C4-2B (cell line): ENCODE results near the gene VGLL4.

Experiments used
- H3K27ac ChIP-seq: fragments of 450-650 bp; 2 replicates; pipeline ENCODE4 v1.5.1; 2017
- CTCF ChIP-seq: fragments of 450-650 bp; conservative IDR thresholded peaks from 2 replicates; pipeline ENCODE4 v1.5.1; 2017; ENCODE audit warnings: mild to moderate bottlenecking
- ZFX ChIP-seq: fragments of 450-650 bp; IDR thresholded peaks from 2 replicates; pipeline ENCODE4 v1.6.1; 2017

VGLL4 gene

GRCh38 chr3:11618904-11619303 is 24.8 kb downstream of the VGLL4 start:
- H3K27ac ChIP-seq: no peak overlapping the region
- no peak for TF ChIP-seq CTCF

DNA sequence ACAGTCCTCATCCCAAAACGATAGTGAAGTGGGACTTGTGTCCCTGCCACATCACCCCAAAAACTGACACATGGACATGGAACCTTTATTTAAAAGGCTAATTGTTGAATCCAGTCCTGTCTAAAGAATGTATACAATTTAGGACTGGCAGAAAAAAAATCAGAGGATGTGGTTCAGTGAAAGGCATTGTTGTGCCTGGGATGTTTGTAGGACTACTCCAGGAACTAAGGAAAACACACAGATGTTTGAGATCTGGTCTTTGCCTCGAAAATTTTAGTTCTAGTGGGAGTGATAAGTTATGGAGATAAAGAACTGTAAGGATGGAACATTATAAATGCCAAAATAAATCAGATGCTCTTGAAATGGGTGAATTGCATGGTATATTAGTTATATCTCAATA is 27.2 kb downstream of the VGLL4 start:
- TF ChIP-seq ZFX (no peak), CTCF (no peak)
- H3K27ac ChIP-seq: no peak overlapping the region

- TF ChIP-seq ZFX: no peak
- no peak for TF ChIP-seq CTCF
- no peak overlapping the region for H3K27ac ChIP-seq
Observed at GRCh38 chr3:11613851-11614487, 29.7 kb downstream of the VGLL4 start.

- TF ChIP-seq CTCF: no peak
- no peak for TF ChIP-seq ZFX
- no peak overlapping the region for H3K27ac ChIP-seq
Observed at GRCh38 chr3:11613319-11613718, 30.4 kb downstream of the VGLL4 start.

GRCh38 chr3:11612515-11613188 is 31.1 kb downstream of the VGLL4 start:
- H3K27ac ChIP-seq: no peak overlapping the region
- TF ChIP-seq ZFX (no peak), CTCF (no peak)

- TF ChIP-seq ZFX: no peak
- no peak for TF ChIP-seq CTCF
- no peak overlapping the region for H3K27ac ChIP-seq
Observed at GRCh38 chr3:11611341-11611799, 32.3 kb downstream of the VGLL4 start.

GRCh38 chr3:11610700-11611275 is 32.9 kb downstream of the VGLL4 start:
- H3K27ac ChIP-seq: no peak overlapping the region
- no peak for TF ChIP-seq ZFX
- no peak for TF ChIP-seq CTCF
